OCI-LY1 (cell line): Measurements from ENCODE around the gene ASAP3.
"Not testable (repeated sequence)": the region's sequence is repeated elsewhere in the genome, so short reads cannot be mapped to it uniquely, and the experiment has no call there.

Source experiments
- H2AFZ ChIP-seq: fragments of 200-600 bp; sonication (generic), shearing (Covaris generic); 2 replicates; pipeline ENCODE4 v1.6.0; 2014; ENCODE audit warnings: antibody characterized with exemption, mild to moderate bottlenecking, low read length
- H3F3A ChIP-seq: fragments of 200-600 bp; sonication (generic), shearing (Covaris generic); 2 replicates; pipeline ENCODE4 v1.6.0; 2014; ENCODE audit warnings: mild to moderate bottlenecking, antibody characterized with exemption, low read length, moderate library complexity; ENCODE audit not compliant: insufficient read depth
- H3K27ac ChIP-seq: fragments of 200-600 bp; sonication (generic); 2 replicates; pipeline ENCODE4 v1.5.1; 2014; ENCODE audit warnings: low read length, mixed run types, mild to moderate bottlenecking, low read depth; ENCODE audit not compliant: poor library complexity, severe bottlenecking
- H3K27me3 ChIP-seq: fragments of 200-600 bp; sonication (generic); 2 replicates; pipeline ENCODE4 v1.6.0; 2014; ENCODE audit warnings: antibody characterized with exemption, mild to moderate bottlenecking, low read length, moderate library complexity; ENCODE audit not compliant: insufficient read depth
- H3K36me3 ChIP-seq: fragments of 200-600 bp; sonication (generic); 2 replicates; pipeline ENCODE4 v1.6.1; 2014; ENCODE audit warnings: mild to moderate bottlenecking, antibody characterized with exemption, low read length, moderate library complexity, mixed read lengths; ENCODE audit not compliant: insufficient read depth
- H3K4me1 ChIP-seq: fragments of 200-600 bp; sonication (generic); 2 replicates; pipeline ENCODE4 v1.5.1; 2014; ENCODE audit warnings: mild to moderate bottlenecking, low read length, moderate library complexity; ENCODE audit not compliant: insufficient read depth, severe bottlenecking
- H3K4me2 ChIP-seq: fragments of 200-600 bp; sonication (generic), shearing (Covaris generic); 2 replicates; pipeline ENCODE4 v1.6.1; 2014; ENCODE audit warnings: low read length
- H3K4me3 ChIP-seq: fragments of 200-600 bp; sonication (generic); 2 replicates; pipeline ENCODE4 v1.5.1; 2014; ENCODE audit warnings: low read length, low read depth, mild to moderate bottlenecking, mixed read lengths; ENCODE audit not compliant: poor library complexity, severe bottlenecking
- H3K79me2 ChIP-seq: fragments of 200-600 bp; shearing (Covaris generic); 2 replicates; pipeline ENCODE4 v1.6.1; 2016; ENCODE audit warnings: mixed run types, low read length, mixed read lengths; ENCODE audit not compliant: insufficient read depth
- H3K9ac ChIP-seq: fragments of 200-600 bp; sonication (generic), shearing (Covaris generic); 2 replicates; pipeline ENCODE4 v1.6.1; 2014; ENCODE audit warnings: mild to moderate bottlenecking, low read length, mixed read lengths
- H3K9me2 ChIP-seq: fragments of 200-600 bp; sonication (generic), shearing (Covaris generic); 2 replicates; pipeline ENCODE4 v1.6.1; 2014; ENCODE audit warnings: low read depth, mild to moderate bottlenecking, low read length, mixed read lengths
- H3K9me3 ChIP-seq: fragments of 200-600 bp; shearing (Covaris generic); 2 replicates; pipeline ENCODE4 v1.6.1; 2014; ENCODE audit warnings: low read length, mixed read lengths
- H4K20me1 ChIP-seq: fragments of 200-600 bp; sonication (generic), shearing (Covaris generic); 2 replicates; pipeline ENCODE4 v1.6.0; 2016; ENCODE audit warnings: mild to moderate bottlenecking, low read length; ENCODE audit not compliant: insufficient read depth
- EZH2 ChIP-seq: fragments of 200-600 bp; sonication (generic), shearing (Covaris generic); IDR thresholded peaks from 2 replicates; pipeline ENCODE4 v1.8.0; 2017; ENCODE audit warnings: borderline replicate concordance, mixed run types, mild to moderate bottlenecking, antibody characterized with exemption, low read length, moderate library complexity, mixed read lengths
- TF ChIP-seq, protein P1 (sequence below): fragments of 200-600 bp; sonication (generic), shearing (Covaris generic); IDR thresholded peaks from 2 replicates; pipeline ENCODE4 v1.5.1; 2017; ENCODE audit warnings: mild to moderate bottlenecking, antibody characterized with exemption, low read length, moderate library complexity, mixed read lengths

Gene ASAP3

DNA sequence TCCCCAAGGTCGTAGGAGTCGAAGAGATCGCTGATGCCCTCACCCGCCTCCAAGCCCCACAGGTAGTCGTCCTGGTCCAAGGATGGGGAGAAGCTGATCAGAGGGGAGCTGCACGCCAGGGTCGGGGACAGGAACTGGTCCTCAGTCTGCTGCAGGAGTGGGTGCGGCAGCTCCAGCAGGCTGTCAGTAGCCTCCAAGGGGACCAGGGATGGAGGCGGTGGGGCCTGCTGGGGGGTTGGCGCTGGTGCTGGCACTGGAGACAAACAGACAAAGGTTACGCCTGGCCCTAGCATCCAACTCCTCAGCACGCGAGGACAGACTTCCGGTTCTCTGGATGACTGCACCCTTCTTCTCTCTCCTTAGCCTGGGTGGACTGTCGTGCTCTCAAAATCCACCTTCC is 25.9 kb upstream of the ASAP3 start:
- Histone ChIP-seq H3F3A (0 out of 2 replicates have a peak, but pooled peaks cover 8% of the 10 kb centered on the region), H3K4me3 (no peak overlapping the region), H3K9ac (no peak overlapping the region), H3K4me1 (no peaks in the 10 kb centered on the region), H3K36me3 (peaks cover 99% of the 10 kb centered on the region), H2AFZ (no peak overlapping the region), H3K27ac (no peak overlapping the region), H4K20me1 (no peaks in the 10 kb centered on the region), H3K4me2 (no peak overlapping the region), H3K79me2 (no peaks in the 10 kb centered on the region), H3K9me2 (no peaks in the 10 kb centered on the region), H3K27me3 (no peaks in the 10 kb centered on the region), H3K9me3 (no peaks in the 10 kb centered on the region)
- TF ChIP-seq, protein P1, sequence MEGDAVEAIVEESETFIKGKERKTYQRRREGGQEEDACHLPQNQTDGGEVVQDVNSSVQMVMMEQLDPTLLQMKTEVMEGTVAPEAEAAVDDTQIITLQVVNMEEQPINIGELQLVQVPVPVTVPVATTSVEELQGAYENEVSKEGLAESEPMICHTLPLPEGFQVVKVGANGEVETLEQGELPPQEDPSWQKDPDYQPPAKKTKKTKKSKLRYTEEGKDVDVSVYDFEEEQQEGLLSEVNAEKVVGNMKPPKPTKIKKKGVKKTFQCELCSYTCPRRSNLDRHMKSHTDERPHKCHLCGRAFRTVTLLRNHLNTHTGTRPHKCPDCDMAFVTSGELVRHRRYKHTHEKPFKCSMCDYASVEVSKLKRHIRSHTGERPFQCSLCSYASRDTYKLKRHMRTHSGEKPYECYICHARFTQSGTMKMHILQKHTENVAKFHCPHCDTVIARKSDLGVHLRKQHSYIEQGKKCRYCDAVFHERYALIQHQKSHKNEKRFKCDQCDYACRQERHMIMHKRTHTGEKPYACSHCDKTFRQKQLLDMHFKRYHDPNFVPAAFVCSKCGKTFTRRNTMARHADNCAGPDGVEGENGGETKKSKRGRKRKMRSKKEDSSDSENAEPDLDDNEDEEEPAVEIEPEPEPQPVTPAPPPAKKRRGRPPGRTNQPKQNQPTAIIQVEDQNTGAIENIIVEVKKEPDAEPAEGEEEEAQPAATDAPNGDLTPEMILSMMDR = no peak
- TF ChIP-seq EZH2 = no peak

GRCh38 chr1:23506376-23507107 is 22.6 kb upstream of the ASAP3 start:
- no peaks in the 10 kb centered on the region for H3K9me3 ChIP-seq
- H3K4me2 ChIP-seq = no peak overlapping the region
- H3K79me2 ChIP-seq = no peaks in the 10 kb centered on the region
- TF ChIP-seq EZH2 = no peak
- TF ChIP-seq, protein P1 = no peak
- 0 out of 2 replicates have a peak, but pooled peaks cover 8% of the 10 kb centered on the region for H3F3A ChIP-seq
- H3K36me3 ChIP-seq = peaks cover 65% of the 10 kb centered on the region
- H3K27me3 ChIP-seq = no peaks in the 10 kb centered on the region
- no peaks in the 10 kb centered on the region for H4K20me1 ChIP-seq
- no peak overlapping the region for H3K4me3 ChIP-seq
- no peaks in the 10 kb centered on the region for H3K9me2 ChIP-seq
- no peak overlapping the region for H3K27ac ChIP-seq
- H3K9ac ChIP-seq = no peak overlapping the region
- no peaks in the 10 kb centered on the region for H3K4me1 ChIP-seq
- H2AFZ ChIP-seq = no peak overlapping the region

DNA sequence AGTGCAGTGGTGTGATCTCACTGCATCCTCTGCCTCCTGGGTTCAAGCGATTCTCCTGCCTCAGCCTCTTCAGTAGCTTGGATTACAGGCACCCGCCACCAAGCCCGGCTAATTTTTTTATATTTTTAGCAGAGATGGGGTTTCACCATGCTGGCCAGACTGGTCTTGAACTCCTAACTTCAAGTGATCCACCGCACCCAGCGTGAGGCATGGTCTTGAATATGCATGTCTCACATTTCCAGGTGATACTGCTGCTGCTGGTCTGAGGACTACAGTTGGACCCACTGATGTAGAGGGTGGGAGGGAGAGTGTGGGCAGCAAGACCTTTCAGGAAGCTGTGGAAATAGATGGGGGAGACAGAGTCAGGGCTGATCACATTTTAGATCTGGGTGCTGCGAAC is 21.9 kb upstream of the ASAP3 start:
- Histone ChIP-seq H3K9me3 (no peaks in the 10 kb centered on the region), H3K36me3 (peaks cover 58% of the 10 kb centered on the region), H3K4me1 (no peaks in the 10 kb centered on the region), H3K9ac (no peak overlapping the region), H3K79me2 (no peaks in the 10 kb centered on the region), H3K4me3 (no peak overlapping the region), H3K27me3 (no peaks in the 10 kb centered on the region), H2AFZ (no peak overlapping the region), H3K4me2 (no peak overlapping the region), H3F3A (0 out of 2 replicates have a peak, but pooled peaks cover 8% of the 10 kb centered on the region), H3K27ac (no peak overlapping the region), H4K20me1 (no peaks in the 10 kb centered on the region), H3K9me2 (no peaks in the 10 kb centered on the region)
- TF ChIP-seq EZH2 = no peak
- TF ChIP-seq, protein P1 = no peak

DNA sequence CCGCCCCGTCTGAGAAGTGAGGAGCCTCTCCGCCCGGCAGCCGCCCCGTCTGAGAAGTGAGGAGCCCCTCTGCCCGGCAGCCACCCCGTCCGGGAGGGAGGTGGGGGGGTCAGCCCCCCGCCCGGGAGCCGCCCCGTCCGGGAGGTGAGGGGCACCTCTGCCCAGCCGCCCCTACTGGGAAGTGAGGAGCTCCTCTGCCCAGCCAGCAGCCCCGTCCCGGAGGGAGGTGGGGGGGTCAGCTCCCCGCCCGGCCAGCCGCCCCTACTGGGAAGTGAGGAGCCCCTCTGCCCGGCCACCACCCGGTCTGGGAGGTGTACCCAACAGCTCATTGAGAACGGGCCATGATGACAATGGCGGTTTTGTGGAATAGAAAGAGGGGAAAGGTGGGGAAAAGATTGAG is 20.2 kb upstream of the ASAP3 start:
- not testable (repeated sequence) for H3K4me3 ChIP-seq, H3K79me2 ChIP-seq, H3K4me2 ChIP-seq, H2AFZ ChIP-seq, H3K9ac ChIP-seq, H3F3A ChIP-seq, H3K9me2 ChIP-seq, H3K27me3 ChIP-seq, H3K9me3 ChIP-seq, H4K20me1 ChIP-seq, H3K4me1 ChIP-seq, H3K27ac ChIP-seq
- H3K36me3 ChIP-seq = peaks cover 41% of the 10 kb centered on the region
